GM23338 (cell line): Measurements from ENCODE around the gene KCNK1. TPM values are rescaled to one million over a fixed set of nuclear protein-coding genes. Genes with fewer than 3 reads are reported as not detected.

Experiments
- ATAC-seq: fragments of 200-7000 bp; cut with Tn5 transposase; 3 replicates; pipeline ENCODE4 v1.9.1; 2020
- DNase-seq: peaks from one replicate; pipeline ENCODE4 v3.0.0-alpha.2; 2015; ENCODE audit warnings: low spot score
- H2AFZ ChIP-seq: fragments of 200-600 bp; sonication (generic); 2 replicates; pipeline ENCODE4 v1.8.0; 2016; ENCODE audit warnings: antibody characterized with exemption, mild to moderate bottlenecking, moderate library complexity
- H3F3A ChIP-seq: fragments of 200-600 bp; sonication (generic); replicated peaks from 2 replicates; pipeline ENCODE4 v1.8.0; 2017; ENCODE audit warnings: antibody characterized with exemption, mixed run types, low read depth
- H3K27ac ChIP-seq: fragments of 200-600 bp; sonication (generic); 2 replicates; pipeline ENCODE4 v1.6.1; 2016; ENCODE audit warnings: low read depth
- H3K27me3 ChIP-seq: fragments of 200-600 bp; sonication (generic); 2 replicates; pipeline ENCODE4 v1.8.0; 2016; ENCODE audit warnings: mild to moderate bottlenecking, mixed run types, moderate library complexity; ENCODE audit not compliant: insufficient read depth
- H3K36me3 ChIP-seq: fragments of 200-600 bp; sonication (generic); 2 replicates; pipeline ENCODE4 v1.8.0; 2016; ENCODE audit warnings: mild to moderate bottlenecking; ENCODE audit not compliant: insufficient read depth
- H3K4me1 ChIP-seq: fragments of 200-600 bp; sonication (generic); 2 replicates; pipeline ENCODE4 v1.8.0; 2016; ENCODE audit warnings: mild to moderate bottlenecking, moderate library complexity; ENCODE audit not compliant: insufficient read depth
- H3K4me2 ChIP-seq: fragments of 200-600 bp; sonication (generic); 2 replicates; pipeline ENCODE4 v1.7.1; 2017; ENCODE audit warnings: mixed run types
- H3K4me3 ChIP-seq: fragments of 200-600 bp; sonication (generic); 2 replicates; pipeline ENCODE4 v1.6.1; 2016; ENCODE audit warnings: mixed run types
- H3K79me2 ChIP-seq: fragments of 200-600 bp; sonication (generic); replicated peaks from 2 replicates; pipeline ENCODE4 v1.8.0; 2017; ENCODE audit warnings: mild to moderate bottlenecking; ENCODE audit not compliant: insufficient read depth
- H3K9me2 ChIP-seq: fragments of 200-600 bp; sonication (generic); 2 replicates; pipeline ENCODE4 v1.8.0; 2017; ENCODE audit not compliant: insufficient read depth
- H4K20me1 ChIP-seq: fragments of 200-600 bp; sonication (generic); replicated peaks from 2 replicates; pipeline ENCODE4 v1.8.0; 2017; ENCODE audit warnings: mild to moderate bottlenecking; ENCODE audit not compliant: insufficient read depth
- H3K27ac Mint-ChIP-seq: 2 replicates; pipeline ENCODE4 v1.8.0; 2020; ENCODE audit warnings: inconsistent platforms, mild to moderate bottlenecking, moderate library complexity, mixed read lengths
- H3K27me3 Mint-ChIP-seq: 3 replicates; pipeline ENCODE4 v1.8.0; 2022; ENCODE audit warnings: low read depth, mild to moderate bottlenecking, moderate library complexity, mixed read lengths, inconsistent platforms; ENCODE audit not compliant: insufficient read depth, poor library complexity
- H3K36me3 Mint-ChIP-seq: 3 replicates; pipeline ENCODE4 v1.8.0; 2021; ENCODE audit warnings: low read depth, mild to moderate bottlenecking, inconsistent platforms, moderate library complexity, mixed read lengths
- H3K4me1 Mint-ChIP-seq: 3 replicates; pipeline ENCODE4 v1.8.0; 2020; ENCODE audit warnings: mild to moderate bottlenecking, inconsistent platforms, mixed read lengths
- H3K4me3 Mint-ChIP-seq: 3 replicates; pipeline ENCODE4 v1.8.0; 2021; ENCODE audit warnings: moderate library complexity, mild to moderate bottlenecking, inconsistent platforms, mixed read lengths
- H3K9me3 Mint-ChIP-seq: 3 replicates; pipeline ENCODE4 v1.8.0; 2020; ENCODE audit warnings: moderate library complexity, mild to moderate bottlenecking, inconsistent platforms, mixed read lengths
- CREB1 ChIP-seq: fragments of 250-450 bp; sonication (Bioruptor Pico); IDR thresholded peaks from 2 replicates; pipeline ENCODE4 v1.5.0; 2020; ENCODE audit warnings: low read depth, mild to moderate bottlenecking, moderate library complexity
- CTCF ChIP-seq, 2 experiments: fragments of 200-600 bp in 1 of 2; sonication (generic) in 1 of 2; conservative IDR thresholded peaks; 2 replicates each; pipeline versions ENCODE4 v1.5.1 to v1.6.1; 2016 to 2017; ENCODE audit warnings: antibody characterized with exemption in 2 of 2, low read depth in 2 of 2, mild to moderate bottlenecking in 2 of 2, moderate library complexity in 1 of 2
- ETS1 ChIP-seq: IDR thresholded peaks from 2 replicates; pipeline ENCODE4 v1.6.1; 2016; ENCODE audit warnings: antibody characterized with exemption
- EZH2 ChIP-seq: fragments of 200-600 bp; sonication (generic); IDR thresholded peaks from one replicate; pipeline ENCODE4 v1.8.0; 2017; ENCODE audit warnings: antibody characterized with exemption, mild to moderate bottlenecking, low read depth; ENCODE audit not compliant: unreplicated experiment
- EZH2phosphoT487 ChIP-seq: fragments of 200-600 bp; sonication (generic); IDR thresholded peaks from one replicate; pipeline ENCODE4 v1.8.1; 2018; ENCODE audit warnings: antibody characterized with exemption; ENCODE audit not compliant: unreplicated experiment
- POLR2AphosphoS5 ChIP-seq: IDR thresholded peaks from 2 replicates; pipeline ENCODE4 v1.6.1; 2016; ENCODE audit warnings: antibody characterized with exemption, low read depth
- REST ChIP-seq: IDR thresholded peaks from one replicate; pipeline ENCODE4 v1.6.1; 2018; ENCODE audit warnings: antibody characterized with exemption; ENCODE audit not compliant: unreplicated experiment
- STAT1 ChIP-seq: IDR thresholded peaks from one replicate; pipeline ENCODE4 v1.6.1; 2016; ENCODE audit warnings: antibody characterized with exemption; ENCODE audit not compliant: unreplicated experiment
- ZNF114 ChIP-seq: fragments of 250-450 bp; sonication (Bioruptor Pico); IDR thresholded peaks from 2 replicates; pipeline ENCODE4 v1.5.0; 2020; ENCODE audit warnings: mild to moderate bottlenecking, moderate library complexity
- ZNF331 ChIP-seq: fragments of 250-450 bp; sonication (Bioruptor Pico); IDR thresholded peaks from 2 replicates; pipeline ENCODE4 v1.5.0; 2020; ENCODE audit warnings: low read depth, mild to moderate bottlenecking, moderate library complexity
- polyA plus RNA-seq: library from polyadenylated mRNA; unstranded; fragments of >200 nt; fragmentation: Nextera tagmentation; extraction: Ambion mirVana; gene quantifications from 2 replicates; pipeline ENCODE4 v1.2.1, GENCODE V29; 2016
- total RNA-seq: library from RNA; depleted of rRNA; stranded (reverse); fragments of >200 nt; shearing (Covaris generic); gene quantifications from 2 replicates; pipeline ENCODE4 v1.2.3, GENCODE V29; 2014

Gene KCNK1
- total and polyA plus RNA-seq, 2 experiments from 2014 or later = 10.1 to 12.7 TPM

- no peak for TF ChIP-seq REST
- TF ChIP-seq EZH2phosphoT487 = no peak
- no peak for TF ChIP-seq CTCF (conservative IDR thresholded peaks at IDR 0.05; ENCODE audit: low read depth in 2 of 2)
- TF ChIP-seq CREB1 (CRISPR knock-in tag) = no peak
- no peak for TF ChIP-seq STAT1
Measured at GRCh38 chr1:233647636-233648035, 33.7 kb downstream of the KCNK1 start (continued).

- H3K4me2 ChIP-seq = no peak overlapping the region
- no peak overlapping the region for H3K4me3 Mint-ChIP-seq
- H2AFZ ChIP-seq = no peak overlapping the region
- H3K27me3 Mint-ChIP-seq = peaks cover 2% of the 10 kb centered on the region
- H3K27ac Mint-ChIP-seq = no peak overlapping the region
- no peaks in the 10 kb centered on the region for H3K9me3 Mint-ChIP-seq
- peaks cover 34% of the 10 kb centered on the region for H3K4me1 Mint-ChIP-seq
- no peaks in the 10 kb centered on the region for H3K27me3 ChIP-seq
- peaks cover 12% of the 10 kb centered on the region; the same call in 2 of the 3 replicates for H3K36me3 Mint-ChIP-seq
- ATAC-seq (no peak), DNase-seq (no peak)
- no peak overlapping the region for H3K27ac ChIP-seq
- H3K4me1 ChIP-seq = peaks cover 30% of the 10 kb centered on the region
- no peaks in the 10 kb centered on the region for H3F3A ChIP-seq
- H3K36me3 ChIP-seq = no peaks in the 10 kb centered on the region
- 0 out of 2 replicates have a peak, but pooled peaks cover 3% of the 10 kb centered on the region for H3K79me2 ChIP-seq
- H3K9me2 ChIP-seq = peaks cover 4% of the 10 kb centered on the region; the same call in 1 of the 2 replicates
- H3K4me3 ChIP-seq = no peak overlapping the region
- H4K20me1 ChIP-seq = no peaks in the 10 kb centered on the region; the same call in 1 of the 2 replicates
- TF ChIP-seq CREB1 (CRISPR knock-in tag) (no peak), CTCF (conservative IDR thresholded peaks at IDR 0.05; ENCODE audit: low read depth in 2 of 2) (no peak), REST (no peak), POLR2AphosphoS5 (no peak), ZNF331 (CRISPR knock-in tag) (no peak), ETS1 (no peak), ZNF114 (CRISPR knock-in tag) (no peak), EZH2phosphoT487 (no peak), STAT1 (no peak), EZH2 (no peak)
Measured at GRCh38 chr1:233651061-233651460, 37.2 kb downstream of the KCNK1 start.
